Mesodermal cell (in vitro differentiated cells): ENCODE data around the gene FAM227B. TPM values are rescaled to one million over a fixed set of nuclear protein-coding genes. Genes with fewer than 3 reads are reported as not detected.
"Not testable (repeated sequence)": the region's sequence is repeated elsewhere in the genome, so short reads cannot be mapped to it uniquely, and the experiment has no call there.

ENCODE experiments used
- H3K27ac ChIP-seq: 2 replicates; pipeline ENCODE4 v1.7.0; 2013; ENCODE audit warnings: mild to moderate bottlenecking, low read depth, low read length, moderate library complexity; ENCODE audit not compliant: severe bottlenecking
- H3K36me3 ChIP-seq: 2 replicates; pipeline ENCODE4 v1.7.1; 2013; ENCODE audit warnings: mild to moderate bottlenecking, low read length, moderate library complexity; ENCODE audit not compliant: control insufficient read depth, insufficient read depth
- H3K4me1 ChIP-seq: one replicate; pipeline ENCODE4 v1.7.1; 2013; ENCODE audit warnings: mild to moderate bottlenecking, low read length; ENCODE audit not compliant: insufficient read depth, control insufficient read depth, poor library complexity, severe bottlenecking
- H3K4me3 ChIP-seq: 2 replicates; pipeline ENCODE4 v1.7.0; 2013; ENCODE audit warnings: low read length, control low read depth, mild to moderate bottlenecking; ENCODE audit not compliant: insufficient read depth, poor library complexity, severe bottlenecking; ENCODE audit errors: extremely low read depth
- H3K9me3 ChIP-seq: 2 replicates; pipeline ENCODE4 v1.7.1; 2013; ENCODE audit warnings: mild to moderate bottlenecking, low read length, moderate library complexity; ENCODE audit not compliant: control insufficient read depth
- WGBS, 2 experiments: methylation state at CpG; one replicate each; pipeline ENCODE4 v1.1.5; 2013; ENCODE audit warnings: missing lambda C conversion rate in 2 of 2; ENCODE audit not compliant: insufficient coverage in 2 of 2; 5-methylcytosine and 5-hydroxymethylcytosine counted together
- polyA plus RNA-seq, 2 experiments: library from polyadenylated mRNA; stranded (reverse); fragments of 50-300 nt; gene quantifications; one replicate each; pipeline ENCODE4 v1.2.3, GENCODE V29; 2013

Gene FAM227B
- polyA plus RNA-seq (2013, experiment 1 of 2) = 9.0 TPM
- polyA plus RNA-seq (2013, experiment 2 of 2) = 10.6 TPM

GRCh38 chr15:49620658-49621368 lies at the start of gene FAM227B, which contains the start of gene DTWD1:
Gene FAM227B (minus strand): TSS chr15:49620818. CDS start chr15:49615171, 5,647 bp downstream.
Gene DTWD1 (plus strand): TSS chr15:49621048. CDS start chr15:49625168, 4,120 bp downstream.
- Histone ChIP-seq H3K9me3 (peaks cover 22% of the 10 kb centered on the region), H3K36me3 (peaks cover 31% of the 10 kb centered on the region), H3K4me3 (peak within 1 kb of the TSS; percentile 62), H3K4me1 (no peaks in the 10 kb centered on the region), H3K27ac (peak within 1 kb of the TSS; percentile 89)
- WGBS, 2 experiments = 0 to 1% methylated on average over 34 to 49 of the region's 59 CpGs

GRCh38 chr15:49669288-49669687 lies 48.7 kb upstream of the FAM227B start:
- H3K36me3 ChIP-seq = no peaks in the 10 kb centered on the region
- H3K4me1 ChIP-seq = peaks cover under 1% of the 10 kb centered on the region
- WGBS, 2 experiments = 29% methylated on average over 1 of the region's 1 CpG; no CpG with 5 or more reads in 1 of the 2 experiments
- H3K4me3 ChIP-seq = no peak overlapping the region
- no peak overlapping the region for H3K27ac ChIP-seq
- no peaks in the 10 kb centered on the region for H3K9me3 ChIP-seq

- not testable (repeated sequence) for H3K4me1 ChIP-seq, H3K27ac ChIP-seq, H3K36me3 ChIP-seq, H3K9me3 ChIP-seq, H3K4me3 ChIP-seq
- 86 to 100% methylated on average over 1 of the region's 3 CpGs for WGBS, 2 experiments
Observed at GRCh38 chr15:49666486-49666885, 45.9 kb upstream of the FAM227B start.

GRCh38 chr15:49664716-49665115 lies 44.1 kb upstream of the FAM227B start:
- Histone ChIP-seq H3K4me1 (no peaks in the 10 kb centered on the region), H3K27ac (no peak overlapping the region), H3K9me3 (no peaks in the 10 kb centered on the region), H3K36me3 (no peaks in the 10 kb centered on the region), H3K4me3 (no peak overlapping the region)
- WGBS, 2 experiments = no CpG with 5 or more reads among the region's 1 CpG

GRCh38 chr15:49656734-49657133 lies 36.1 kb upstream of the FAM227B start:
- Histone ChIP-seq H3K27ac (no peak overlapping the region), H3K4me1 (no peaks in the 10 kb centered on the region), H3K36me3 (no peaks in the 10 kb centered on the region), H3K9me3 (peaks cover 22% of the 10 kb centered on the region), H3K4me3 (no peak overlapping the region)
- 91 to 94% methylated on average over 1 of the region's 1 CpG for WGBS, 2 experiments

GRCh38 chr15:49652922-49653321 lies 32.3 kb upstream of the FAM227B start:
- H3K36me3 ChIP-seq = no peaks in the 10 kb centered on the region
- no peak overlapping the region for H3K4me3 ChIP-seq
- WGBS, 2 experiments = 95 to 100% methylated on average over 1 of the region's 1 CpG
- H3K27ac ChIP-seq = no peak overlapping the region
- peaks cover 26% of the 10 kb centered on the region for H3K9me3 ChIP-seq
- no peaks in the 10 kb centered on the region for H3K4me1 ChIP-seq

- H3K36me3 ChIP-seq = peaks cover 3% of the 10 kb centered on the region
- H3K9me3 ChIP-seq = peaks cover 26% of the 10 kb centered on the region
- no peak overlapping the region for H3K27ac ChIP-seq
- 80 to 93% methylated on average over 1 of the region's 2 CpGs for WGBS, 2 experiments
- H3K4me1 ChIP-seq = no peaks in the 10 kb centered on the region
- no peak overlapping the region for H3K4me3 ChIP-seq
Observed at GRCh38 chr15:49650676-49651075, 30.1 kb upstream of the FAM227B start.

GRCh38 chr15:49649987-49650386 lies 29.4 kb upstream of the FAM227B start:
- peaks cover 26% of the 10 kb centered on the region for H3K9me3 ChIP-seq
- H3K4me3 ChIP-seq = no peak overlapping the region
- no peaks in the 10 kb centered on the region for H3K4me1 ChIP-seq
- no peak overlapping the region for H3K27ac ChIP-seq
- H3K36me3 ChIP-seq = peaks cover 3% of the 10 kb centered on the region
- no CpG with 5 or more reads among the region's 1 CpG for WGBS, 2 experiments

GRCh38 chr15:49646891-49647290 lies 26.3 kb upstream of the FAM227B start:
- Histone ChIP-seq H3K36me3 (peaks cover 7% of the 10 kb centered on the region), H3K4me1 (no peaks in the 10 kb centered on the region), H3K4me3 (no peak overlapping the region), H3K27ac (no peak overlapping the region), H3K9me3 (peaks cover 4% of the 10 kb centered on the region)
- 100% methylated on average over 1 of the region's 2 CpGs for WGBS, 2 experiments

GRCh38 chr15:49645941-49646340 lies 25.3 kb upstream of the FAM227B start:
- peaks cover 7% of the 10 kb centered on the region for H3K36me3 ChIP-seq
- no peaks in the 10 kb centered on the region for H3K4me1 ChIP-seq
- H3K9me3 ChIP-seq = peaks cover 4% of the 10 kb centered on the region
- no peak overlapping the region for H3K4me3 ChIP-seq
- no peak overlapping the region for H3K27ac ChIP-seq

GRCh38 chr15:49645277-49645676 lies 24.7 kb upstream of the FAM227B start:
- peaks cover 7% of the 10 kb centered on the region for H3K36me3 ChIP-seq
- no peak overlapping the region for H3K27ac ChIP-seq
- H3K4me3 ChIP-seq = no peak overlapping the region

More at GRCh38 chr15:49645277-49645676, 24.7 kb upstream of the FAM227B start:
- no peaks in the 10 kb centered on the region for H3K9me3 ChIP-seq
- no peaks in the 10 kb centered on the region for H3K4me1 ChIP-seq
